ENCODE measurements around the gene TSPAN6.

Gene TSPAN6

DNA sequence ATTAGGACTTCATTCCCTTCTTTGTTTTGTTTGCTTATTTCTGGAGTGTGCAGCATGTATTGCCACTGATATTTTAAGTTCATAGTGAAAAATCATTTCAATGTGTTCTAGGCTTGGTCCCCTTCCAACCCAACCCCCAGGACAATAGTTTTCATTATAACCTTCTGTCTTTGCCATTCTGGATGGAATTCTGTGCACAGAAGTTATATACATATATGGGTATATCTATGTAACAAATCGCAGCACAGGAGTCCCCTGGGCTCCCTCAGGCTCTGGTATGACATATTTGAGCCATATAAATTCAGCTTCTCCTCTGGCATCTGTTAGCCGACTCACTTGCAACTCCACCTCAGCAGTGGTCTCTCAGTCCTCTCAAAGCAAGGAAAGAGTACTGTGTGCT is 52.0 kb downstream of the TSPAN6 start, which contains the start of gene TNMD:
TSS of gene TNMD (plus strand) at position 326 of the 400 bp plus-strand sequence. CDS start 83 bp downstream, outside the sequence.
- DNase-seq (ENCODE audit: low read depth) = no peak
